Hepatocyte (in vitro differentiated cells): Measurements from ENCODE around the gene PRL. TPM values are rescaled to one million over a fixed set of nuclear protein-coding genes. Genes with fewer than 3 reads are reported as not detected.

Experiments
- DNase-seq: peaks from one replicate; pipeline ENCODE4 v3.0.0-alpha.2; 2016; ENCODE audit warnings: low spot score
- H2AFZ ChIP-seq: fragments of 200-600 bp; sonication (generic); 2 replicates; pipeline ENCODE4 v1.6.0; 2016; ENCODE audit warnings: antibody characterized with exemption, mild to moderate bottlenecking
- H3K27ac ChIP-seq: fragments of 200-600 bp; sonication (generic); 2 replicates; pipeline ENCODE4 v1.5.1; 2016; ENCODE audit warnings: mild to moderate bottlenecking
- H3K27me3 ChIP-seq: fragments of 200-600 bp; sonication (generic); 2 replicates; pipeline ENCODE4 v1.6.1; 2016
- H3K36me3 ChIP-seq: fragments of 200-600 bp; sonication (generic); replicated peaks from 2 replicates; pipeline ENCODE4 v1.5.1; 2016; ENCODE audit warnings: low read depth; ENCODE audit not compliant: insufficient read depth
- H3K4me1 ChIP-seq: fragments of 200-600 bp; sonication (generic); 2 replicates; pipeline ENCODE4 v1.5.1; 2016; ENCODE audit warnings: mild to moderate bottlenecking, moderate library complexity; ENCODE audit not compliant: insufficient read depth
- H3K4me2 ChIP-seq: fragments of 200-600 bp; sonication (generic); 2 replicates; pipeline ENCODE4 v1.6.0; 2016
- H3K4me3 ChIP-seq: fragments of 200-600 bp; sonication (generic); 2 replicates; pipeline ENCODE4 v1.5.1; 2016; ENCODE audit warnings: mild to moderate bottlenecking
- H3K79me2 ChIP-seq: fragments of 200-600 bp; sonication (generic); 2 replicates; pipeline ENCODE4 v1.6.0; 2017; ENCODE audit warnings: mild to moderate bottlenecking
- H3K9me2 ChIP-seq: fragments of 200-600 bp; sonication (generic); replicated peaks from 2 replicates; pipeline ENCODE4 v1.6.0; 2017; ENCODE audit warnings: mild to moderate bottlenecking; ENCODE audit not compliant: insufficient read depth
- H3K9me3 ChIP-seq: fragments of 200-600 bp; sonication (generic); 2 replicates; pipeline ENCODE4 v1.5.1; 2016; ENCODE audit warnings: low read depth, mild to moderate bottlenecking
- H4K20me1 ChIP-seq: fragments of 200-600 bp; sonication (generic); 2 replicates; pipeline ENCODE4 v1.6.0; 2016; ENCODE audit warnings: mild to moderate bottlenecking; ENCODE audit not compliant: insufficient read depth, poor library complexity, severe bottlenecking
- EZH2 ChIP-seq: fragments of 200-600 bp; sonication (generic); IDR thresholded peaks from 2 replicates; pipeline ENCODE4 v1.6.1; 2016; ENCODE audit warnings: antibody characterized with exemption, mild to moderate bottlenecking, borderline replicate concordance
- EZH2phosphoT487 ChIP-seq: fragments of 200-600 bp; sonication (generic); IDR thresholded peaks from one replicate; pipeline ENCODE4 v1.6.1; 2018; ENCODE audit warnings: antibody characterized with exemption, mild to moderate bottlenecking, low read depth, moderate library complexity; ENCODE audit not compliant: unreplicated experiment, severe bottlenecking
- WGBS: methylation state at CpG from one replicate; pipeline ENCODE4 v1.1.6; 2016; ENCODE audit warnings: low lambda C conversion rate; ENCODE audit errors: missing lambda C conversion rate; 5-methylcytosine and 5-hydroxymethylcytosine counted together
- polyA plus RNA-seq: library from polyadenylated mRNA; unstranded; fragments of >200 nt; fragmentation: Nextera tagmentation; extraction: Ambion mirVana; gene quantifications from 2 replicates; pipeline ENCODE4 v1.2.1, GENCODE V29; 2016
- total RNA-seq: library from RNA; depleted of rRNA; stranded (reverse); fragments of >200 nt; gene quantifications from 2 replicates; pipeline ENCODE4 v1.2.3, GENCODE V29; 2014
- TF ChIP-seq, protein P1 (sequence below): fragments of 200-600 bp; sonication (generic); IDR thresholded peaks from 2 replicates; pipeline ENCODE4 v1.5.1; 2016; ENCODE audit warnings: antibody characterized with exemption, mild to moderate bottlenecking; ENCODE audit not compliant: poor library complexity

The PRL gene
- total and polyA plus RNA-seq, 2 experiments from 2014 or later: not detected

GRCh38 chr6:22332711-22333110, 35.9 kb upstream of the PRL start:
- H4K20me1 ChIP-seq: no peaks in the 10 kb centered on the region
- 65% methylated on average over 4 of the region's 4 CpGs for WGBS
- no peak overlapping the region for H3K27ac ChIP-seq
- H3K4me3 ChIP-seq: no peak overlapping the region
- H2AFZ ChIP-seq: no peak overlapping the region
- DNase-seq: no peak
- peaks cover 3% of the 10 kb centered on the region for H3K4me1 ChIP-seq
- H3K27me3 ChIP-seq: no peaks in the 10 kb centered on the region
- H3K9me2 ChIP-seq: no peaks in the 10 kb centered on the region
- no peaks in the 10 kb centered on the region for H3K79me2 ChIP-seq
- no peak overlapping the region for H3K4me2 ChIP-seq
- H3K36me3 ChIP-seq: no peaks in the 10 kb centered on the region
- TF ChIP-seq, protein P1, sequence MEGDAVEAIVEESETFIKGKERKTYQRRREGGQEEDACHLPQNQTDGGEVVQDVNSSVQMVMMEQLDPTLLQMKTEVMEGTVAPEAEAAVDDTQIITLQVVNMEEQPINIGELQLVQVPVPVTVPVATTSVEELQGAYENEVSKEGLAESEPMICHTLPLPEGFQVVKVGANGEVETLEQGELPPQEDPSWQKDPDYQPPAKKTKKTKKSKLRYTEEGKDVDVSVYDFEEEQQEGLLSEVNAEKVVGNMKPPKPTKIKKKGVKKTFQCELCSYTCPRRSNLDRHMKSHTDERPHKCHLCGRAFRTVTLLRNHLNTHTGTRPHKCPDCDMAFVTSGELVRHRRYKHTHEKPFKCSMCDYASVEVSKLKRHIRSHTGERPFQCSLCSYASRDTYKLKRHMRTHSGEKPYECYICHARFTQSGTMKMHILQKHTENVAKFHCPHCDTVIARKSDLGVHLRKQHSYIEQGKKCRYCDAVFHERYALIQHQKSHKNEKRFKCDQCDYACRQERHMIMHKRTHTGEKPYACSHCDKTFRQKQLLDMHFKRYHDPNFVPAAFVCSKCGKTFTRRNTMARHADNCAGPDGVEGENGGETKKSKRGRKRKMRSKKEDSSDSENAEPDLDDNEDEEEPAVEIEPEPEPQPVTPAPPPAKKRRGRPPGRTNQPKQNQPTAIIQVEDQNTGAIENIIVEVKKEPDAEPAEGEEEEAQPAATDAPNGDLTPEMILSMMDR: no peak
- no peaks in the 10 kb centered on the region for H3K9me3 ChIP-seq

DNA sequence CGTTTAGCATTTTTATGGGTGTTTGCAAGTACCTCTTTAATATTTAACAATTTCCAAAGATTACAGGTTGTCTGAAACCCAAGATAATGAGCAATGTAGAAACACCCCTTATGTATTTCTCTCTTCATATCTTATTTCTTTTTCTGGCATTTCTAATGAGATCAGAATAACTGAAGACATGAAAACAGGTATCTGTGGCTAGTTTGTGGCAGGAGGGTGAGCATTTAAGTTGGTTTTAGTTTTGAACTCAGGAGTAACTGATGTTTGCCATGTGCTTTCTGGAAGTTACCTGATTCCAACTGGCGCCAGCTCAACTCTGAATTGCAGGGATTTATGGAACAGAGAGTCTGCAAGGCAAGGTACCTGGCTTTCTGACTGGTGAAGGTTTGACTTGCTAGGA, 35.4 kb upstream of the PRL start:
- no peaks in the 10 kb centered on the region for H4K20me1 ChIP-seq
- H3K27me3 ChIP-seq: no peaks in the 10 kb centered on the region
- TF ChIP-seq, protein P1: no peak
- TF ChIP-seq EZH2 (no peak), EZH2phosphoT487 (no peak)
- H3K4me1 ChIP-seq: peaks cover 3% of the 10 kb centered on the region
- H3K4me3 ChIP-seq: no peak overlapping the region
- no peak overlapping the region for H3K27ac ChIP-seq
- no peaks in the 10 kb centered on the region for H3K9me2 ChIP-seq
- no peaks in the 10 kb centered on the region for H3K9me3 ChIP-seq
- H3K4me2 ChIP-seq: no peak overlapping the region
- H2AFZ ChIP-seq: no peak overlapping the region
- no peak for DNase-seq
- H3K36me3 ChIP-seq: no peaks in the 10 kb centered on the region
- 83% methylated on average over 2 of the region's 2 CpGs for WGBS
- H3K79me2 ChIP-seq: no peaks in the 10 kb centered on the region

GRCh38 chr6:22330941-22331340, 34.1 kb upstream of the PRL start:
- H3K4me3 ChIP-seq: no peak overlapping the region
- WGBS: 100% methylated on average over 4 of the region's 4 CpGs

More at GRCh38 chr6:22330941-22331340, 34.1 kb upstream of the PRL start:
- H3K27me3 ChIP-seq: no peaks in the 10 kb centered on the region
- H3K36me3 ChIP-seq: no peaks in the 10 kb centered on the region
- no peaks in the 10 kb centered on the region for H4K20me1 ChIP-seq
- no peaks in the 10 kb centered on the region for H3K9me3 ChIP-seq
- H3K9me2 ChIP-seq: no peaks in the 10 kb centered on the region
- H2AFZ ChIP-seq: no peak overlapping the region
- no peak overlapping the region for H3K27ac ChIP-seq
- no peaks in the 10 kb centered on the region for H3K79me2 ChIP-seq
- peaks cover 3% of the 10 kb centered on the region for H3K4me1 ChIP-seq
- no peak for DNase-seq
- TF ChIP-seq, protein P1: no peak
- TF ChIP-seq EZH2phosphoT487: no peak
- no peak for TF ChIP-seq EZH2
- H3K4me2 ChIP-seq: no peak overlapping the region
